Ureter (tissue), 1 donor: Measurements from ENCODE around the gene SLCO4A1. TPM values are rescaled to one million over a fixed set of nuclear protein-coding genes. Genes with fewer than 3 reads are reported as not detected.
"Not testable (repeated sequence)": the region's sequence is repeated elsewhere in the genome, so short reads cannot be mapped to it uniquely, and the experiment has no call there.

ENCODE experiments used
- DNase-seq: peaks from one replicate; pipeline ENCODE4 v3.0.0-alpha.2; 2020; ENCODE audit warnings: low spot score
- total RNA-seq: library from RNA; stranded (reverse); gene quantifications from one replicate; pipeline ENCODE4 v1.2.4, GENCODE V29; 2023
- donor health status: DM: yes; HTN: yes; CAD: no.

SLCO4A1 gene
- total RNA-seq, 1 donor from 2014 or later: 33.2 TPM

GRCh38 chr20:62665826-62666735, 23.8 kb downstream of the SLCO4A1 start:
- DNase-seq: no peak

- no peak for DNase-seq
Observed at GRCh38 chr20:62666736-62667529, 24.6 kb downstream of the SLCO4A1 start.

GRCh38 chr20:62667530-62668440, 25.5 kb downstream of the SLCO4A1 start:
- no peak for DNase-seq

GRCh38 chr20:62668441-62669027, 26.2 kb downstream of the SLCO4A1 start:
- peak; percentile 80 for DNase-seq

GRCh38 chr20:62669249-62669648, 26.9 kb downstream of the SLCO4A1 start:
- DNase-seq: no peak

- no peak for DNase-seq
Observed at GRCh38 chr20:62670156-62670555, 27.9 kb downstream of the SLCO4A1 start.

- DNase-seq: no peak
Observed at GRCh38 chr20:62670998-62671397, 28.7 kb downstream of the SLCO4A1 start.

- no peak for DNase-seq
Observed at GRCh38 chr20:62671765-62672164, 29.5 kb downstream of the SLCO4A1 start.

GRCh38 chr20:62674370-62674769, 32.1 kb downstream of the SLCO4A1 start:
- no peak for DNase-seq

- DNase-seq: no peak
Observed at GRCh38 chr20:62675156-62675876, 33.0 kb downstream of the SLCO4A1 start.

GRCh38 chr20:62675877-62676260, 33.6 kb downstream of the SLCO4A1 start:
- no peak for DNase-seq

GRCh38 chr20:62676976-62677375, 34.7 kb downstream of the SLCO4A1 start:
- DNase-seq: no peak

GRCh38 chr20:62677678-62678077, 35.4 kb downstream of the SLCO4A1 start:
- no peak for DNase-seq

GRCh38 chr20:62678553-62678952, 36.2 kb downstream of the SLCO4A1 start:
- no peak for DNase-seq

GRCh38 chr20:62679978-62680589, 37.8 kb downstream of the SLCO4A1 start:
- no peak for DNase-seq

- no peak for DNase-seq
Observed at GRCh38 chr20:62682912-62683517, 40.7 kb downstream of the SLCO4A1 start.

- not testable (repeated sequence) for DNase-seq
Observed at GRCh38 chr20:62683660-62684322, 41.5 kb downstream of the SLCO4A1 start.

GRCh38 chr20:62684981-62685380, 42.7 kb downstream of the SLCO4A1 start:
- no peak for DNase-seq
